Measurements from ENCODE around the gene FAM13A.
"Not testable (repeated sequence)": the region's sequence is repeated elsewhere in the genome, so short reads cannot be mapped to it uniquely, and the experiment has no call there.

Gene FAM13A

GRCh38 chr4:88998001-88998400, 59.0 kb downstream of the FAM13A start:
- Histone ChIP-seq H3K36me3 (ENCODE audit: control insufficient read depth, insufficient read depth, low read length) (no peaks in the 10 kb centered on the region), H3K4me3 (replicated peaks; ENCODE audit: low read depth, low read length) (no peak overlapping the region), H3K27me3 (replicated peaks; ENCODE audit: control insufficient read depth, insufficient read depth, low read length) (no peaks in the 10 kb centered on the region)
- TF ChIP-seq CTCF (IDR thresholded peaks at IDR 0.05; ENCODE audit: insufficient read depth, low read length, poor library complexity, severe bottlenecking): no peak
- no peak for DNase-seq (ENCODE audit: extremely low read depth, insufficient read length)

GRCh38 chr4:88995874-88996273, 61.1 kb downstream of the FAM13A start:
- Histone ChIP-seq H3K36me3 (ENCODE audit: control insufficient read depth, insufficient read depth, low read length) (no peaks in the 10 kb centered on the region), H3K4me3 (replicated peaks; ENCODE audit: low read depth, low read length) (no peak overlapping the region), H3K27me3 (replicated peaks; ENCODE audit: control insufficient read depth, insufficient read depth, low read length) (no peaks in the 10 kb centered on the region)
- no peak for DNase-seq (ENCODE audit: extremely low read depth, insufficient read length)
- TF ChIP-seq CTCF (IDR thresholded peaks at IDR 0.05; ENCODE audit: insufficient read depth, low read length, poor library complexity, severe bottlenecking): no peak

GRCh38 chr4:88995257-88995656, 61.7 kb downstream of the FAM13A start:
- DNase-seq (ENCODE audit: extremely low read depth, insufficient read length); H3K36me3 ChIP-seq (ENCODE audit: control insufficient read depth, insufficient read depth, low read length); H3K4me3 ChIP-seq (replicated peaks; ENCODE audit: low read depth, low read length); H3K27me3 ChIP-seq (replicated peaks; ENCODE audit: control insufficient read depth, insufficient read depth, low read length): not testable (repeated sequence)

- no peak for TF ChIP-seq CTCF (IDR thresholded peaks at IDR 0.05; ENCODE audit: insufficient read depth, low read length, poor library complexity, severe bottlenecking)
- Histone ChIP-seq H3K4me3 (replicated peaks; ENCODE audit: low read depth, low read length) (no peak overlapping the region), H3K27me3 (replicated peaks; ENCODE audit: control insufficient read depth, insufficient read depth, low read length) (no peaks in the 10 kb centered on the region), H3K36me3 (ENCODE audit: control insufficient read depth, insufficient read depth, low read length) (no peaks in the 10 kb centered on the region)
- no peak for DNase-seq (ENCODE audit: extremely low read depth, insufficient read length)
Measured at GRCh38 chr4:88993246-88993645, 63.7 kb downstream of the FAM13A start.

- Histone ChIP-seq H3K4me3 (replicated peaks; ENCODE audit: low read depth, low read length) (no peak overlapping the region), H3K36me3 (ENCODE audit: control insufficient read depth, insufficient read depth, low read length) (no peaks in the 10 kb centered on the region), H3K27me3 (replicated peaks; ENCODE audit: control insufficient read depth, insufficient read depth, low read length) (no peaks in the 10 kb centered on the region)
- DNase-seq (ENCODE audit: extremely low read depth, insufficient read length): no peak
- no peak for TF ChIP-seq CTCF (IDR thresholded peaks at IDR 0.05; ENCODE audit: insufficient read depth, low read length, poor library complexity, severe bottlenecking)
Measured at GRCh38 chr4:88991746-88992145, 65.2 kb downstream of the FAM13A start.

GRCh38 chr4:88989990-88990389, 67.0 kb downstream of the FAM13A start:
- no peak overlapping the region for H3K4me3 ChIP-seq (replicated peaks; ENCODE audit: low read depth, low read length)
- no peaks in the 10 kb centered on the region for H3K27me3 ChIP-seq (replicated peaks; ENCODE audit: control insufficient read depth, insufficient read depth, low read length)
- DNase-seq (ENCODE audit: extremely low read depth, insufficient read length): no peak
- H3K36me3 ChIP-seq (ENCODE audit: control insufficient read depth, insufficient read depth, low read length): no peaks in the 10 kb centered on the region
- no peak for TF ChIP-seq CTCF (IDR thresholded peaks at IDR 0.05; ENCODE audit: insufficient read depth, low read length, poor library complexity, severe bottlenecking)

All from GM06990 (cell line).